ENCODE results near the gene IGSF3.

The IGSF3 gene

DNA sequence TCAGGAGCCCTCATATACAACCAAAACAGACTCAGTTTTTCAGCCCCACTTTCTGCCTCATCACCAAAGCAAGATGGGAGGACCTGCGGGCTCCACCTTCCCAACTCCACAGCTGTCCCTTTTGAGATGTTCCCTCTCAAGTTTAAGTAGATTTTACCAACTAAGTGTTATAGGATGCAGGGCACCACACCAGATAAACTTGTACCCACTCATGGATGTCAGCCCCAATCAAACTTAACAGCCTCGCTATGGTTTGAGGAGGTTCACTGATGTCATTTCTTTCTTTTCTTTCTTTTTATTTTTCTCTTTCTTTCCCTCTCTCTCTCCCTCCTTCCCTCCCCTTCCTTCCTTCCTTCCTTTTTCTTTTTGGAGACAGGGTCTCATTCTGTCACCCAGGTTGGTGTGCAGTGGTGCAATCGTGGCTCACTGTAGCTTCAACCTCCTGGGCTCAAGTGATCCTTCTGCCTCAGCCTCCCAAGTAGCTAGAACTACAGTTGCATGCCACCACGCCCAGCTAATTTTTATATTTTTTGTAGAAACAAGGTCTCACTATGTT, 110.1 kb downstream of the IGSF3 start:
- Histone ChIP-seq H3K27ac (ENCODE audit: low read depth, low read length) (no peak overlapping the region), H2BK120ac (ENCODE audit: insufficient read depth, low read length, poor library complexity) (no peak overlapping the region), H3K79me1 (ENCODE audit: low read length) (no peaks in the 10 kb centered on the region), H3K36me3 (ENCODE audit: control insufficient read depth in 1 of 2, insufficient read depth in 2 of 2, low read length in 2 of 2) (peaks cover 0 to 2% of the 10 kb centered on the region in 2 experiments), H3K23ac (ENCODE audit: low read length) (no peak overlapping the region), H4K91ac (ENCODE audit: low read depth, low read length) (no peak overlapping the region), H3K9me3 (ENCODE audit: insufficient read depth, low read depth, low read length) (peaks cover 2% of the 10 kb centered on the region), H3K4me3 (ENCODE audit: low read depth, low read length) (no peak overlapping the region), H3K18ac (ENCODE audit: low read length) (no peak overlapping the region), H3K27me3 (ENCODE audit: insufficient read depth, low read length) (no peaks in the 10 kb centered on the region), H2BK12ac (ENCODE audit: low read length) (no peak overlapping the region), H3K79me2 (ENCODE audit: control insufficient read depth, insufficient read depth, low read length, poor library complexity) (peaks cover 1% of the 10 kb centered on the region), H2BK5ac (ENCODE audit: low read depth, low read length, poor library complexity) (no peak overlapping the region), H4K12ac (ENCODE audit: low read depth, low read length) (no peak overlapping the region), H2AFZ (ENCODE audit: insufficient read depth, low read length, poor library complexity) (no peak overlapping the region), H2AK5ac (ENCODE audit: low read length) (no peak overlapping the region), H3K4me1 (ENCODE audit: control insufficient read depth in 1 of 2, insufficient read depth in 2 of 2, low read length in 2 of 2) (peaks cover 6% of the 10 kb centered on the region in 2 experiments), H3K4me2 (ENCODE audit: low read length) (no peak overlapping the region), H3K4ac (ENCODE audit: low read depth, low read length) (no peak overlapping the region), H4K8ac (ENCODE audit: low read depth, low read length) (no peak overlapping the region), H3K14ac (ENCODE audit: low read length) (no peak overlapping the region), H3K9ac (ENCODE audit: low read length) (no peak overlapping the region)
- WGBS (ENCODE audit: extremely low coverage, insufficient coverage, insufficient read length), result no CpG with 5 or more reads among the region's 4 CpGs
- DNase-seq, result no peak

DNA sequence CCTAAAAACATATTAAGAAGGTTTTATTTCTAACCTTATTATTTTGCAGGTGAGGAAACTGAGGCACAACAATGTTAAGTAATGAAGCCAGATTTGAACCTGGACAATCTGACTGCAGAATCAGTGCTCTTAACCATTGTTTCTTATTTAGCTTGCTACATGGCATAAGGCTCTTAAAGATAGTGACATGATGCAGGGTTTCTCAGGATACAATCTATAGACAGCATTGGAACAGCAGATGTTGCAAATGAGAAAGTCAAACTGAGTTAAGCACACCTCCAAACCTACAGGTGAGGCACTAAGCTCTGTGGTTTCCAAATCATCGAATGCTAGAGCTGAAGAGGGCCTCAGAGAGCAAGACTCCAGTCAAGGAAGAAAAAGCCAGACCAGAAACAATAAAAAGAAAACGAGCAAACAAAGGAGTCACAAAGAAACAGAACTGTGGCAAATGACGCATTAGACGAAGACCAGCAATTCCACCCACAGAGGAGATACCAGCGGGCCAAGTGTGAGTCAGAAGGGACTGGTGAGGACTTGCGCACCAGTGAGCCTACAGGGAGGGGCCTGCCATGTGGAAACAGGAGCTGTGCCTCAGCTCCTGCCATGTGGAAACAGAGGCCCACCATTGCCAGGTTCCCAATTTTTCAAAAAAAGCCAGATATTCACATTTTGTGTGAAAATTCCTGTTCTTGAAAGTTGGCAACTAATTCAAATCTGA, 111.1 kb downstream of the IGSF3 start:
- Histone ChIP-seq H2AK5ac (ENCODE audit: low read length) (no peak overlapping the region), H3K14ac (ENCODE audit: low read length) (no peak overlapping the region), H3K9me3 (ENCODE audit: insufficient read depth, low read depth, low read length) (no peaks in the 10 kb centered on the region), H3K36me3 (ENCODE audit: control insufficient read depth in 1 of 2, insufficient read depth in 2 of 2, low read length in 2 of 2) (peaks cover 0 to 2% of the 10 kb centered on the region in 2 experiments), H3K27ac (ENCODE audit: low read depth, low read length) (peak overlapping the region; percentile 1), H3K79me2 (ENCODE audit: control insufficient read depth, insufficient read depth, low read length, poor library complexity) (peaks cover 1% of the 10 kb centered on the region), H4K12ac (ENCODE audit: low read depth, low read length) (no peak overlapping the region), H3K4me3 (ENCODE audit: low read depth, low read length) (no peak overlapping the region), H2BK5ac (ENCODE audit: low read depth, low read length, poor library complexity) (no peak overlapping the region), H2BK12ac (ENCODE audit: low read length) (no peak overlapping the region), H4K8ac (ENCODE audit: low read depth, low read length) (no peak overlapping the region), H2AFZ (ENCODE audit: insufficient read depth, low read length, poor library complexity) (peak overlapping the region; percentile 45), H3K79me1 (ENCODE audit: low read length) (no peaks in the 10 kb centered on the region), H3K18ac (ENCODE audit: low read length) (no peak overlapping the region), H3K27me3 (ENCODE audit: insufficient read depth, low read length) (no peaks in the 10 kb centered on the region), H4K91ac (ENCODE audit: low read depth, low read length) (no peak overlapping the region), H2BK120ac (ENCODE audit: insufficient read depth, low read length, poor library complexity) (no peak overlapping the region), H3K23ac (ENCODE audit: low read length) (no peak overlapping the region), H3K4ac (ENCODE audit: low read depth, low read length) (no peak overlapping the region), H3K9ac (ENCODE audit: low read length) (no peak overlapping the region), H3K4me2 (ENCODE audit: low read length) (no peak overlapping the region), H3K4me1 (ENCODE audit: control insufficient read depth in 1 of 2, insufficient read depth in 2 of 2, low read length in 2 of 2) (peaks cover 6% of the 10 kb centered on the region in 2 experiments)
- peak; percentile 74 to 83 for DNase-seq
- no CpG with 5 or more reads among the region's 6 CpGs for WGBS (ENCODE audit: extremely low coverage, insufficient coverage, insufficient read length)

DNA sequence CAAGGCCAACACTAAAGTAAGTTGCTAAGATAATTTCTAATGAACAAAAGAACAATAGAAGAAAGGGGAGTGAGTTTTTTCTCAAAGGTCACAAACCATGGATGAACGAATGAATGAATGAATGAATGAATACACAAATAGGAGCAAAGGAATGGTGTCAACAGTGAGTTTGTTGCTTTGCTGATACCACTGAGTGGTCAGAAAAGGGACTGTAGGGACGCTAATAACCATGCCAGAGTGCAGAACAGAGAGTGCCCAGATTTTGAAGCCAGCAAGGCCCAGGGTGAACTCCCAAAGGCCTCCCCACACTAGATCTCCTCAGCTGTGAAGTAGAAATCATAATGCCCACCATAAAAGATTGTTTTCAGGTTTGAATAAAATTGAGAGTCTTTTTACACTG, 112.6 kb downstream of the IGSF3 start:
- Histone ChIP-seq H3K4me2 (ENCODE audit: low read length) (no peak overlapping the region), H3K36me3 (ENCODE audit: control insufficient read depth in 1 of 2, insufficient read depth in 2 of 2, low read length in 2 of 2) (peaks cover 0 to 2% of the 10 kb centered on the region in 2 experiments), H3K9me3 (ENCODE audit: insufficient read depth, low read depth, low read length) (no peaks in the 10 kb centered on the region), H4K8ac (ENCODE audit: low read depth, low read length) (no peak overlapping the region), H4K91ac (ENCODE audit: low read depth, low read length) (no peak overlapping the region), H3K18ac (ENCODE audit: low read length) (no peak overlapping the region), H3K79me2 (ENCODE audit: control insufficient read depth, insufficient read depth, low read length, poor library complexity) (peaks cover 1% of the 10 kb centered on the region), H3K4me3 (ENCODE audit: low read depth, low read length) (no peak overlapping the region), H3K14ac (ENCODE audit: low read length) (no peak overlapping the region), H3K79me1 (ENCODE audit: low read length) (no peaks in the 10 kb centered on the region), H3K27ac (ENCODE audit: low read depth, low read length) (no peak overlapping the region), H3K9ac (ENCODE audit: low read length) (no peak overlapping the region), H2AK5ac (ENCODE audit: low read length) (no peak overlapping the region), H2BK120ac (ENCODE audit: insufficient read depth, low read length, poor library complexity) (no peak overlapping the region), H3K27me3 (ENCODE audit: insufficient read depth, low read length) (no peaks in the 10 kb centered on the region), H3K4ac (ENCODE audit: low read depth, low read length) (no peak overlapping the region), H4K12ac (ENCODE audit: low read depth, low read length) (no peak overlapping the region), H2BK5ac (ENCODE audit: low read depth, low read length, poor library complexity) (no peak overlapping the region), H3K23ac (ENCODE audit: low read length) (no peak overlapping the region), H3K4me1 (ENCODE audit: control insufficient read depth in 1 of 2, insufficient read depth in 2 of 2, low read length in 2 of 2) (peaks cover 6% of the 10 kb centered on the region in 2 experiments), H2BK12ac (ENCODE audit: low read length) (no peak overlapping the region), H2AFZ (ENCODE audit: insufficient read depth, low read length, poor library complexity) (no peak overlapping the region)
- WGBS (ENCODE audit: extremely low coverage, insufficient coverage, insufficient read length), result no CpG with 5 or more reads among the region's 2 CpGs
- DNase-seq, result no peak

DNA sequence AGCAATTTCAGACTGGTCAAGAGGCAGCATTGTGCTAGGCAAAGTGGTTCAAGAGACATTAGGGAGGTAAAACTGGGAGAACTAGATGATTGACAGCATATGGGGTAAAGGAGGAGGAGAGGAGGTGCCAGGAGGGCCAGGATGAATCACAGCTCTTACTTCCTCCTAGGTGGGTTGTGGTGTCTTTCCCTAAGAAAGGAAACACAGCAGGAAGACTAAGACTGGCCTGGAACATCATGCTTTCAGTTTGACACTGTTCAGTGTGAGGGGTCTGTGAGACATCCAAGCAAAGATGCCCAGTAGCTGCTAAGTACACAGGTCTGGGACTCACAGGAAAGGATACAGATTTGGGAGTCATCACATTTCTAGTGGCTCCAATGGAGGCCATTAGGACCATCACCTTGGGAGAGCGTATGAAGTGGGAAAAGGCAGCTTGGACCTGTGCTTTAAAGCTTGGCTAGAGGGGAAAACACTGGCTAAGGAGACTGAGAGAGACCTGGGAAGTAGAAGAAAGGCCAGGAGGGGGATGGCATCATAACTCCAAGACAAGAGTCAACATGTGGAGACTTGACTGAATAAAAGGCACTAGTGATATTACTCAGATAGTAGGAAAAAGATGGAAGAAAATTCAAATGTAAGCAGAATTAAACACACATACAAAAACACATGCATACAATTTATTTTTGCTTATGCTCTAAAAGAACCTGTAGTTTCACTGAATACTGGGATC, 114.0 kb downstream of the IGSF3 start:
- peaks cover 1% of the 10 kb centered on the region for H3K79me2 ChIP-seq (ENCODE audit: control insufficient read depth, insufficient read depth, low read length, poor library complexity)
- no peak overlapping the region for H2BK5ac ChIP-seq (ENCODE audit: low read depth, low read length, poor library complexity)
- no peaks in the 10 kb centered on the region for H3K27me3 ChIP-seq (ENCODE audit: insufficient read depth, low read length)
- peaks cover 6% of the 10 kb centered on the region in 2 experiments for H3K4me1 ChIP-seq (ENCODE audit: control insufficient read depth in 1 of 2, insufficient read depth in 2 of 2, low read length in 2 of 2)
- no peak overlapping the region for H3K4me2 ChIP-seq (ENCODE audit: low read length)
- H3K27ac ChIP-seq (ENCODE audit: low read depth, low read length), result no peak overlapping the region
- H3K23ac ChIP-seq (ENCODE audit: low read length), result no peak overlapping the region
- H2AK5ac ChIP-seq (ENCODE audit: low read length), result no peak overlapping the region
- no peak overlapping the region for H4K91ac ChIP-seq (ENCODE audit: low read depth, low read length)
- H2AFZ ChIP-seq (ENCODE audit: insufficient read depth, low read length, poor library complexity), result no peak overlapping the region
- H3K36me3 ChIP-seq (ENCODE audit: control insufficient read depth in 1 of 2, insufficient read depth in 2 of 2, low read length in 2 of 2), result peaks cover 0 to 2% of the 10 kb centered on the region in 2 experiments
- WGBS (ENCODE audit: extremely low coverage, insufficient coverage, insufficient read length), result no CpG with 5 or more reads among the region's 1 CpG
- no peak for DNase-seq
- H3K18ac ChIP-seq (ENCODE audit: low read length), result no peak overlapping the region
- H3K9ac ChIP-seq (ENCODE audit: low read length), result no peak overlapping the region
- H3K79me1 ChIP-seq (ENCODE audit: low read length), result no peaks in the 10 kb centered on the region
- no peak overlapping the region for H3K14ac ChIP-seq (ENCODE audit: low read length)
- H4K8ac ChIP-seq (ENCODE audit: low read depth, low read length), result no peak overlapping the region
- H4K12ac ChIP-seq (ENCODE audit: low read depth, low read length), result no peak overlapping the region
- no peak overlapping the region for H3K4ac ChIP-seq (ENCODE audit: low read depth, low read length)
- no peak overlapping the region for H2BK12ac ChIP-seq (ENCODE audit: low read length)
- no peaks in the 10 kb centered on the region for H3K9me3 ChIP-seq (ENCODE audit: insufficient read depth, low read depth, low read length)
- no peak overlapping the region for H2BK120ac ChIP-seq (ENCODE audit: insufficient read depth, low read length, poor library complexity)
- H3K4me3 ChIP-seq (ENCODE audit: low read depth, low read length), result no peak overlapping the region

All from trophoblast cell (in vitro differentiated cells and primary cell).